K562 (cell line): ENCODE data around the gene HP1BP3. TPM values are rescaled to one million over a fixed set of nuclear protein-coding genes. Genes with fewer than 3 reads are reported as not detected.

ENCODE experiments used
- ETV6 ChIP-seq, 3 experiments: fragments of 150-350 bp in 1 of 3; sonication (generic) in 1 of 3; formaldehyde crosslinking in 1 of 3; IDR thresholded peaks; 2 replicates each; pipeline versions ENCODE4 v1.6.1 to v1.8.0; 2014 to 2022; ENCODE audit warnings: borderline replicate concordance in 2 of 3, low read depth in 2 of 3, antibody characterized with exemption in 1 of 3, low read length in 1 of 3, mild to moderate bottlenecking in 1 of 3, missing genetic modification reagents in 1 of 3
- KAT7 ChIP-seq: sonication (generic); formaldehyde crosslinking; IDR thresholded peaks from 2 replicates; pipeline ENCODE4 v1.8.0; 2022; ENCODE audit warnings: missing genetic modification reagents, mild to moderate bottlenecking, borderline replicate concordance
- PBX2 ChIP-seq, 2 experiments: IDR thresholded peaks in 1 of 2; conservative IDR thresholded peaks in 1 of 2; 2 replicates each; pipeline ENCODE4 v1.6.1; 2016; ENCODE audit warnings: low read depth in 2 of 2, mild to moderate bottlenecking in 1 of 2, missing compliant biosample characterization in 1 of 2, missing genetic modification characterization in 1 of 2, moderate library complexity in 1 of 2
- RBM14 ChIP-seq: fragments of 200-400 bp; formaldehyde crosslinking; IDR thresholded peaks from 2 replicates; pipeline ENCODE4 v1.6.1; 2018; ENCODE audit warnings: low read depth, mild to moderate bottlenecking, low read length, moderate library complexity, borderline replicate concordance; ENCODE audit not compliant: insufficient read depth
- polyA plus RNA-seq, 8 experiments: library from polyadenylated mRNA; depleted of rRNA in 4 of 8; stranded (reverse) in 5 of 8; unstranded in 3 of 8; fragments of >200 nt; fragmentation: Nextera tagmentation in 2 of 8; fragmentation: Illumina TruSeq in 1 of 8; extraction: Ambion mirVana in 2 of 8; extraction: Trizol in 1 of 8; gene quantifications; 2 replicates each; pipeline versions ENCODE4 v1.2.1 to v1.2.3, GENCODE V29; 2011 to 2014; ENCODE audit warnings: inconsistent platforms in 1 of 8, missing spikeins in 1 of 8
- total RNA-seq, 7 experiments: library from RNA; depleted of rRNA in 6 of 7; stranded (reverse); fragments of >200 nt in 6 of 7; fragmentation: Illumina TruSeq in 2 of 7; extraction: Trizol in 2 of 7; gene quantifications; 2 replicates each; pipeline versions ENCODE4 v1.2.1 to v1.2.3, GENCODE V29; 2011 to 2021; ENCODE audit warnings: low replicate concordance in 1 of 7
- TF ChIP-seq, protein P1 (sequence below), 2 experiments: fragments of 450-650 bp in 1 of 2; sonication (generic) in 1 of 2; formaldehyde crosslinking in 1 of 2; IDR thresholded peaks; 2 replicates each; pipeline versions ENCODE4 v1.7.1 to v1.9.0; 2016 to 2022; ENCODE audit warnings: inconsistent platforms in 1 of 2, mild to moderate bottlenecking in 1 of 2, missing genetic modification reagents in 1 of 2
- TF ChIP-seq, protein P2 (sequence below): sonication (generic); formaldehyde crosslinking; IDR thresholded peaks from 2 replicates; pipeline ENCODE4 v1.8.0; 2022; ENCODE audit warnings: mild to moderate bottlenecking, missing genetic modification reagents

Gene HP1BP3
- total and polyA plus RNA-seq, 9 of the 15 experiments (the other 6 are each of a cell fraction or from before 2014, with no cell fraction given): 57.3 to 513 (median 240) TPM

- TF ChIP-seq PBX2 (CRISPR knock-in tag; IDR thresholded peaks at IDR 0.05; ENCODE audit: low read depth) (no peak), PBX2 (tag; conservative IDR thresholded peaks at IDR 0.05; ENCODE audit: low read depth) (no peak), KAT7 (peak; percentile 100), ETV6 (IDR thresholded peaks at IDR 0.05; ENCODE audit: borderline replicate concordance in 1 of 2, low read depth in 2 of 2, low read length in 1 of 2) (no peak), ETV6 (CRISPR knock-in tag; IDR thresholded peaks at IDR 0.05; ENCODE audit: borderline replicate concordance) (peak; percentile 85; the same call in 1 of the 2 replicates), RBM14 (0 out of 2 replicates have a peak, but pooled peaks have one; percentile 32)
- TF ChIP-seq, protein P1, sequence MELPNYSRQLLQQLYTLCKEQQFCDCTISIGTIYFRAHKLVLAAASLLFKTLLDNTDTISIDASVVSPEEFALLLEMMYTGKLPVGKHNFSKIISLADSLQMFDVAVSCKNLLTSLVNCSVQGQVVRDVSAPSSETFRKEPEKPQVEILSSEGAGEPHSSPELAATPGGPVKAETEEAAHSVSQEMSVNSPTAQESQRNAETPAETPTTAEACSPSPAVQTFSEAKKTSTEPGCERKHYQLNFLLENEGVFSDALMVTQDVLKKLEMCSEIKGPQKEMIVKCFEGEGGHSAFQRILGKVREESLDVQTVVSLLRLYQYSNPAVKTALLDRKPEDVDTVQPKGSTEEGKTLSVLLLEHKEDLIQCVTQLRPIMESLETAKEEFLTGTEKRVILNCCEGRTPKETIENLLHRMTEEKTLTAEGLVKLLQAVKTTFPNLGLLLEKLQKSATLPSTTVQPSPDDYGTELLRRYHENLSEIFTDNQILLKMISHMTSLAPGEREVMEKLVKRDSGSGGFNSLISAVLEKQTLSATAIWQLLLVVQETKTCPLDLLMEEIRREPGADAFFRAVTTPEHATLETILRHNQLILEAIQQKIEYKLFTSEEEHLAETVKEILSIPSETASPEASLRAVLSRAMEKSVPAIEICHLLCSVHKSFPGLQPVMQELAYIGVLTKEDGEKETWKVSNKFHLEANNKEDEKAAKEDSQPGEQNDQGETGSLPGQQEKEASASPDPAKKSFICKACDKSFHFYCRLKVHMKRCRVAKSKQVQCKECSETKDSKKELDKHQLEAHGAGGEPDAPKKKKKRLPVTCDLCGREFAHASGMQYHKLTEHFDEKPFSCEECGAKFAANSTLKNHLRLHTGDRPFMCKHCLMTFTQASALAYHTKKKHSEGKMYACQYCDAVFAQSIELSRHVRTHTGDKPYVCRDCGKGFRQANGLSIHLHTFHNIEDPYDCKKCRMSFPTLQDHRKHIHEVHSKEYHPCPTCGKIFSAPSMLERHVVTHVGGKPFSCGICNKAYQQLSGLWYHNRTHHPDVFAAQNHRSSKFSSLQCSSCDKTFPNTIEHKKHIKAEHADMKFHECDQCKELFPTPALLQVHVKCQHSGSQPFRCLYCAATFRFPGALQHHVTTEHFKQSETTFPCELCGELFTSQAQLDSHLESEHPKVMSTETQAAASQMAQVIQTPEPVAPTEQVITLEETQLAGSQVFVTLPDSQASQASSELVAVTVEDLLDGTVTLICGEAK (IDR thresholded peaks at IDR 0.05): peak; percentile 53
- TF ChIP-seq, protein P1 (CRISPR knock-in tag; IDR thresholded peaks at IDR 0.05): no peak
- TF ChIP-seq, protein P2, sequence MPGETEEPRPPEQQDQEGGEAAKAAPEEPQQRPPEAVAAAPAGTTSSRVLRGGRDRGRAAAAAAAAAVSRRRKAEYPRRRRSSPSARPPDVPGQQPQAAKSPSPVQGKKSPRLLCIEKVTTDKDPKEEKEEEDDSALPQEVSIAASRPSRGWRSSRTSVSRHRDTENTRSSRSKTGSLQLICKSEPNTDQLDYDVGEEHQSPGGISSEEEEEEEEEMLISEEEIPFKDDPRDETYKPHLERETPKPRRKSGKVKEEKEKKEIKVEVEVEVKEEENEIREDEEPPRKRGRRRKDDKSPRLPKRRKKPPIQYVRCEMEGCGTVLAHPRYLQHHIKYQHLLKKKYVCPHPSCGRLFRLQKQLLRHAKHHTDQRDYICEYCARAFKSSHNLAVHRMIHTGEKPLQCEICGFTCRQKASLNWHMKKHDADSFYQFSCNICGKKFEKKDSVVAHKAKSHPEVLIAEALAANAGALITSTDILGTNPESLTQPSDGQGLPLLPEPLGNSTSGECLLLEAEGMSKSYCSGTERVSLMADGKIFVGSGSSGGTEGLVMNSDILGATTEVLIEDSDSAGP (CRISPR knock-in tag): no peak
Measured at GRCh38 chr1:20786253-20787028, 666 bp downstream of the HP1BP3 start (continued).
